Lower leg skin (tissue), 3 donors: ENCODE measurements around the gene EVI5L.

ENCODE experiments used
- POLR2A ChIP-seq, 2 donors: fragments of 450-650 bp; IDR thresholded peaks; one replicate each; pipeline ENCODE4 v1.6.1; 2016 to 2017; ENCODE audit warnings: antibody characterized with exemption in 2 of 2, mild to moderate bottlenecking in 1 of 2, moderate library complexity in 1 of 2
- TF ChIP-seq, protein P1 (sequence below), 3 donors: fragments of 450-650 bp; IDR thresholded peaks; one replicate each; pipeline ENCODE4 v1.5.1; 2016; ENCODE audit warnings: antibody characterized with exemption in 3 of 3, mild to moderate bottlenecking in 3 of 3, moderate library complexity in 2 of 3

DNA sequence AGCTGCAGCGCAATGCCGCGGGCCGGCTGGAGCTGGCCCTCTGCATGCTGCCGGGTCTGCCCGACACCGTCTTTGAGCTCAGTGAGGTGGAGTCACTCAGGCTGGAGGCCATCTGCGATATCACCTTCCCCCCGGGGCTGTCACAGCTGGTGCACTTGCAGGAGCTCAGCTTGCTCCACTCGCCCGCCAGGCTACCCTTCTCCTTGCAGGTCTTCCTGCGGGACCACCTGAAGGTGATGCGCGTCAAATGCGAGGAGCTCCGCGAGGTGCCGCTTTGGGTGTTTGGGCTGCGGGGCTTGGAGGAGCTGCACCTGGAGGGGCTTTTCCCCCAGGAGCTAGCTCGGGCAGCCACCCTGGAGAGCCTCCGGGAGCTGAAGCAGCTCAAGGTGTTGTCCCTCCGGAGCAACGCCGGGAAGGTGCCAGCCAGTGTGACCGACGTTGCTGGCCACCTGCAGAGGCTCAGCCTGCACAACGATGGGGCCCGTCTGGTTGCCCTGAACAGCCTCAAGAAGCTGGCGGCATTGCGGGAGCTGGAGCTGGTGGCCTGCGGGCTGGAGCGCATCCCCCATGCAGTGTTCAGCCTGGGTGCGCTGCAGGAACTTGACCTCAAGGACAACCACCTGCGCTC, 69.8 kb downstream of the EVI5L start:
- TF ChIP-seq POLR2A (IDR thresholded peaks at IDR 0.05): no peak
- TF ChIP-seq, protein P1, sequence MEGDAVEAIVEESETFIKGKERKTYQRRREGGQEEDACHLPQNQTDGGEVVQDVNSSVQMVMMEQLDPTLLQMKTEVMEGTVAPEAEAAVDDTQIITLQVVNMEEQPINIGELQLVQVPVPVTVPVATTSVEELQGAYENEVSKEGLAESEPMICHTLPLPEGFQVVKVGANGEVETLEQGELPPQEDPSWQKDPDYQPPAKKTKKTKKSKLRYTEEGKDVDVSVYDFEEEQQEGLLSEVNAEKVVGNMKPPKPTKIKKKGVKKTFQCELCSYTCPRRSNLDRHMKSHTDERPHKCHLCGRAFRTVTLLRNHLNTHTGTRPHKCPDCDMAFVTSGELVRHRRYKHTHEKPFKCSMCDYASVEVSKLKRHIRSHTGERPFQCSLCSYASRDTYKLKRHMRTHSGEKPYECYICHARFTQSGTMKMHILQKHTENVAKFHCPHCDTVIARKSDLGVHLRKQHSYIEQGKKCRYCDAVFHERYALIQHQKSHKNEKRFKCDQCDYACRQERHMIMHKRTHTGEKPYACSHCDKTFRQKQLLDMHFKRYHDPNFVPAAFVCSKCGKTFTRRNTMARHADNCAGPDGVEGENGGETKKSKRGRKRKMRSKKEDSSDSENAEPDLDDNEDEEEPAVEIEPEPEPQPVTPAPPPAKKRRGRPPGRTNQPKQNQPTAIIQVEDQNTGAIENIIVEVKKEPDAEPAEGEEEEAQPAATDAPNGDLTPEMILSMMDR (IDR thresholded peaks at IDR 0.05): no peak
